GM21723 (cell line): ENCODE results near the gene THSD4.

Experiments used
- ATAC-seq: cut with Tn5 transposase; IDR thresholded peaks from one replicate; pipeline ENCODE4 v1.9.1; 2021; ENCODE audit warnings: mild to moderate bottlenecking, moderate library complexity; ENCODE audit not compliant: unreplicated experiment

Gene THSD4

DNA sequence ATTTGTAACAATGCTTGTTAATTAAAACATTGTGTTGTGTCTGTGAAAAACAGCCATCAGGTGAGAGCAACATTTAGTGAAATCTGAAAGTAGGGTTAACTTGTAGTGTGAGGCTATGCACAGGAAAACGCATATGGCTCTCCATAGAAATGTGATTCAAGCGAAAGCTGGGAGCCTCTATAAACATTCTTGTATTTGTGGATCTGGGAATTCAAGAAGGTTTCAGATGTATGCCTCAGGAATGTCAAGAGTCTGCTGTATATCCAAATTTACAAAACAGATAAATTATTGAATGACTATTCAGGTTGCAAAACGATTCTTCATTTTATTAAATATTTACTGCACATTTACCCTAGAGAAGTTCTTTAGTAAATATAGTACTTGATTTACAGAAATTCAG, 166.0 kb downstream of the THSD4 start:
- ATAC-seq, result no peak

DNA sequence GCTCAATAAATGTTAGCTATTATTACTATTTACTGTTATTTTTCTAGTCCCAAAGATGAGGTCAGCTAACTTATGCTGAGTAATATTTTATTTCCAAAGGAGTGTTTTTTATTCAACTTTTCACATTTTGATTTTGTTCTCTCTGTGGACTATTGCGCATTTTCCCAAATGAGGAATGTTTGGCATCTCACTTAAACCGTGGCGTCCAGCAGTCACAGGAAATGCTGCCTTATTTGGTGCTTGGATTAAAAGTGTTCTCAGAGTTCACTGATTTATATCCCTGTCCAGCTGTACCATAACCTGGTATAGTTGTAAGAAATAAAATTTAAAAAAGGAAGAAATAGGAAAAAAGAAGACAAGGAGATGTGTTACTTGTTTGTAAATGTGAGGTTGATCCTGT, 166.8 kb downstream of the THSD4 start:
- ATAC-seq, result no peak

DNA sequence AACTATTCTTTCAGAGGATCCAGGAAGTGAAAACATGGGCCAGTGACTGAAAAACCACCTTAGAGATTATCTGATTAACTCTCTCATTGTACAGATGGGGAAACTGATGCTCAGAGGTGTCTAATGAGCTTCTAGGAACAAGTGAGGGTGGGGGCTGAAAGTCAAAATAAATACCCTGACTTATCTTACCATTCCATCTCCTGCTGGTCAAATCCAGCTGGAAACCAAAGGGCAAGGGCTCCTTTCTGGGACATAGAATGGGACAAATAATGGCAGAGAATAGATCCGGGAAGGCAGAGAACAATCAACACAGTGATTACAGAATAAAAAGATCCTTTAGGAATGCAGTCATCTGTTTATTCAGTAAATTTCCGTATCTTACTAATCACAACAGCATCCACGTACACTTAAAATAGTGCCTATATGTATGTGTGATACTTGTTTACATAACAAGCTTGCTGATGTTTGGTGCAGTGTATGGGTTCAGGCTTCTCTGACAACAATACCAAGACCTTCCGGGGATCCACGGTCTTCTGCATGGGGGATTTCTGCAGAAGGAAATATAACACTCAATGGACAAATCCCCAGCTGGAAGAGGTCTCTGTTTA, 173.2 kb downstream of the THSD4 start:
- ATAC-seq, result no peak

DNA sequence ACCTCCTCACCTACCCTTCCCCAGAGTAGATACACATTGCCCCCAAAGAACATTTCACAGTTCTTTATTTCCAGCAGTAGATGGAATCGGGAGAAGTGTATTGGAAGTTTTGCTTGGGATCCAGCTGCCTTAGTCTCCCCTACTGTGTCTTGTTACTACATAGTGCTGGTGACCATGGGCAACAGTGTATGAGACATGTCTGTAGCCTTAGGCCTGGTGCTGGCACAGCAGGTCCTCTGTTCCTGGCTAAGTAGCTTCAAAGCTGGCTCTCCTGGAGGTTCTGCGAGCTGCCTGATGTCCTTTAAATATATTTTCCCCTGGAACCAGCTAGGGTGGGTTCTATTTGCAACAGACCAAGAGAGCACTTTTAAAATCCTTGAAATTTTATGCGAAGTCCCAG, 174.7 kb downstream of the THSD4 start:
- no peak for ATAC-seq

DNA sequence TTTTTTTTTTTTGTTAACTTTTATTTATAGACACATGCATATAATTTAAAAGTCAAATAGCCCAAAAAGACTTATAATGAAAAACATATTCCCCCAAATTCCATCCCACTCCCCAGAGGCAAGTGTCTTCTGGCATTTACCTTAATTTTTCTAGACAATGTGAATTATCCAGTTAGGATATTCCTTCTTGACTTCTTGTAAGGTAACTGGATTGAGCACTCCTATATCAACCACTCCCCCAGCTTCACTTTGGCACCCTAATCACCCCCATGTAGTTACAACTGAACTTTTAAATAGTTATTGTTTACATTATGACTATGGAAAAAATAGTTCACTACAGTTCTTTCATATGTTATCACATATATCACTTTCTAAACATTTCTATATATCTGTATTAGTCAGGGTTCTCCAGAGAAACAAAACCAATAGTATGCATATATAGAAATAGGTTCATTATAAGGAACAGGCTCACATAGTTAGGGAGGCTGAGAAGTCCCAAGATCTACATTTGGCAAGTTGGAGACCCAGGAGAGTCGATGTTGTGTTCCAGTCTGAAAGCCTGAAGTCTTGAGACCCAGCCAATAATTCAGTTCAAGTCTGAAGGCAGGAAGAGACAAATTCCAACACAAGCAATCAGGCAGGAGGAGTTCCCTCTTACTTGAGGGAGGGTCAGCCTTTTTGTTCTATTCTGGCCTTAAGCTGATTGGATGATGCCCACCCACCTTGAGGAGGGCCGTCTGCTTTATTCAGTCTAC, 175.8 kb downstream of the THSD4 start:
- no peak for ATAC-seq

DNA sequence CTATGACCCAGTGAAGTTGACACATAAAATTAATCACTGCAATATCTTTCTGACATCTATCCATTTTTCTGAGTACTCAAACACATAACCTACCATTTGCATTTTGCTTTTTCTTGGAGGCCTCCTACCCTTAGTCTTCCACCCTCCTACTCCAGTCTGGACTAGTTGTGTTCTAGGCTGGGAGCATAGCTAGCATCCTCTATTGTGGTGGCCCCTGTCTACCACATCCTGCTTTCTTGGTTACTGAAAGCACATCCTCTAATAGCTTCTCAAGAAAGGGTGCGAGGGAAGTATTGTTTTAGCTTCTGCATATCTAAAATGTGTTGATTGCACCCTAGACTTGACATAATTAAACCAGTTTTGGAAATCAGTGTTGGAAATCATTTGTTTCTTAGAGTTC, 176.5 kb downstream of the THSD4 start:
- ATAC-seq, result no peak

DNA sequence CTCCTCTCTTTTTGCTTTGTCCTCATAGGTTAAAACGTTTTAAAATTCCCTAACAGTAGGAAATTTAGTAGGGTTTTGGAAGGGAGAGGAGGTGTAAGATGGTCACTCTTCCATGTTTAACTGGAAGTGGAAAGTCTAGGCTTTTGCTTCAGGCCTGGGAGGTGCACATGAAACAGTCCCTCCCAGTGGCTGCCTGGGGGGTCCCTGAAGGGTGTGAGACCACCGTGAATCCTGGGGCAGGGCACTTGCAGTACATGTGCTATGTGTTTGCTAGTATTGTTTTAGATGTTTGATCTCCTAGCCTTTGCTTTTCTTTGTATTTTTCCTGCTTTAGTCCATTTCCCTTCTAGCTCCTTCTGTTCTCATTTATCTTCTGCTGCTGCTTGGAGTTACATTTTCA, 178.5 kb downstream of the THSD4 start:
- no peak for ATAC-seq

DNA sequence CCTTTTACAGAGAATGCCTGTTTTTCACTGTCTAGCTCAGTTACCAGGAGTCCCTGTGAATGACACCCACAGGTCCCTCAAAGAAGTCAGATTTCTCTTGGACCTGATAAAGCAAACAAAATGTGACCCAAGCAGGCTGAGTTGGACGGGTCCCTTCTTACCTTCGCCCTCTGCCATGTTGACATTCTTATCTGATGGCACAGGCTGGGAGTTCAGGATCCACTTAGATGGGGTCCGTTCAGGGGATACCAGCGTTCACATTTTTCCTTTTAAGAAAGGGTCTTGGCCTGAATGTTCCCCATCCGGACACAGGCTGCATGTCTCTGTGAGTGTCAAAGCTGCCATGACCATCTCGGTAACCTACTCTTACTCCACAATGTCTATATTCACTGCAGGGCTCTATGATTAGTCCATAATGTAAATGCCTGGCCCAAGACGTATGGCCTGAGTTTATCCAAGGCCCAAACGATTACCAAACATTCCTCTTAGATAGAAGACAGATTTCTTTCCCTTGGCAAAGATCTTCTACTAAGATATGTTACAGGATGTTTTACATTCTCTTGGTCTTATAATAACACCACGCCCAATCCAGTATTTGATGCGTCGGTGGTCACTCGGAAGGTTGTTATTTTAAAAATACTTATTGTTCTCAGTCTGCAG, 179.1 kb downstream of the THSD4 start:
- no peak for ATAC-seq

DNA sequence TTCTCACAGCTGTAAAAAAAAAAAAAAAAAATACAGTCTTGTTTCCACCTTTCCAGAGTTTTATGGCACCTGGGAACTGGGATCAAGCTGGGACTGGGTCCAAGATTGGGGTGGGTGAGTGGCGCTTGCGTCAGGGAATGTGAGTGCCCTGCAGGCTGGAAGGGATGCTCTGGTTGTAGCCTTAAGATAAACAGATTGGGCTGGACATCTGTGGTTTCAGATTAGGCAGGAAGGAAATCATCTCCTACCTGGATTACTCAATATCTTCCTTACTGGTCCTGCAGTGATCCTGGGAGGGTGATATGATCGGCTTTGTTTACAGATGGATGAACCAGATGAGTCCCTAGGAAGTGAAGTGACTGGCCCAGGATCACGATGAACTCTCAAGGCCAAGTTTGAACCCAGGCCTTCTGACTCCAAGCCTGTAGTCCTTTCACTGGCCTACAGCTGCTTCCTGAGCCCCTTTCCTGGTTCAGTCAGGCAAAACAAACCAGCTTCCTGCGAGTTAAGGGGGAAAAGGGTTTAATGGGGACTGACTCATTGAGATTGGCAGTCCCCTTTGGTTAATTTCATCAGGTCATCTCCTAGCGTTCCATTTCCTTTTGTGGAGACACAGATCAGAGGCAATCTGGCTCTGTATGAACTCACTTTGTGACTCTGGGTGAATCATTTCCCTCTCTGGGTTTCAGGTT, 179.8 kb downstream of the THSD4 start:
- ATAC-seq, result no peak

DNA sequence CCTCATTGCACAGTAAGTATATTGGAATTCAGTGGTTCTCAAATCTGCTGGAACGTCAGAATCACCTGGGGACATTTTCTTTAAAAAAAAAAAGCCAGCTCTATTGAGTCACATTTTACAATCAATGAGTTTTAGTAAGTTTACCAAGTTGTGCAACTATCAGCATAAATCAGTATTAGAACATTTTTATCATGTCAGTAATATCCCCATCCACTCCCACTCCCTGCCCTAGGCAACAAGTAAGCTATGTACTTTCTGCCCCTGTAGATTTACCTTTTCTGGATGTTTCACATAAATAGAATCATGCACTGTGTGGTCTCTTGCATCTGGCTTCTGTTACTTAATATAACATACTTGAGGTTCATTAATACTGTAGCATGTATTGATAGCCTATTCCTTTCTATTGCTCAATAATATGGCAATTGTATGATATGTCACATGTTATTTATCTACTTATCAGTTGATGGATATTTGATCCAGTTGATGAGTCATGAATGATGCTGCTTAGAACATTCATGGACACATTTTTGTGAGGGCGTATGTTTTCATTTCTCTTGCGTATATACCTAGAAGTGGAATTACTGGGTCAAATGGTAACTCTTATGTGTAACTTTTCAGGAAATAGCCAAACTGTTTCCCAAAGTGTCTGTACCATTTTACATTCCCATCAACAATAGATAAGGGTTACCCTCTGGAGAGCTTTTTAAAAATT, 180.5 kb downstream of the THSD4 start:
- no peak for ATAC-seq

DNA sequence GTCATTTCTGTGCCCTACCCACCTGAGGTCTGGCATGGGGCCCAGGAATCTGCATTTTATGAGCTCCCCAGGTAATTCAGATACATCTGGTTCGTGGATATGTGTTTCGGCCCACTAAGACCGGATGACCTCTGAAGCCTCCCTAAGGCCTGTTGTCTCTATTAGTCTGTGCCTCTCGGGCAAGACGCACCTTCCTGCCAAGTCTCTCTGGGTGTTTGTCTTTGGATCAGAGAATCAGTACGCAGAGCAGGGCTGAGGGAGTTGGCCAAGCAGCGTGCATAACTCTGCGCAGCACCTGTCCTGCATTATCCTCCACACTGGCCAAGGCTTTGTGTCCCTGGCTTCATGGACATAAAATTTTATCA, 181.0 kb downstream of the THSD4 start:
- no peak for ATAC-seq

DNA sequence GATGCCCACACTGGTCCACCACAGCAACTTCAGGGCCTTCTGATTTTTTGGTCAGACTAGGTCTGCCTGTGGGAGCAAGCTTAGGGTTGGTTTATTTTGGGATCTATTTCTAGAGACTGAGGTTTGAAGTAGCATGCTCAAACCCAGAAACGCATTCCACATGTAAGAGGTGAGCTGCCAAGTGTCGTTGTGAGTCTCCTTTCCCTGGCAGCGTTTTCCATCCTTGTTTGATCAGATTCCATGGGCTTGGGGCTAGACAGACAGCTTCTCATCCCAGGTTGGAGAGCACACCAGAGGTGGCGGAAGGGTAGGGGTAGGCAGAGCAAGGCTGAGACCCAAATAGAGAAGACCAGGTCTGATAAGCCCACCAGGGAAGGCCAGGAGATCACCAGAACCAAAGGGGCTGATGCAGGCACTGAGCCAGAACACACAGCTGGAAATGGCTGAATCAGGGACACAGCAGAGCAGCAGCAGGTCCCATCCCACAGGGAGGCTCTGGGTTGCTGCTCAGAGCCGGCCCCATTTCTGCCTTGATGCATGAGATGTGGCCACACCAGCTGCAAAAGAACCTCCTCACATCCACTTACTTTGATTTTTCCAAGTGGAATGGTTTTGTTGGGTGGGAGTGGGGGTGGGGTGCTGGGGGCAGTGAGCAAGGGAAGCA, 186.8 kb downstream of the THSD4 start:
- no peak for ATAC-seq

DNA sequence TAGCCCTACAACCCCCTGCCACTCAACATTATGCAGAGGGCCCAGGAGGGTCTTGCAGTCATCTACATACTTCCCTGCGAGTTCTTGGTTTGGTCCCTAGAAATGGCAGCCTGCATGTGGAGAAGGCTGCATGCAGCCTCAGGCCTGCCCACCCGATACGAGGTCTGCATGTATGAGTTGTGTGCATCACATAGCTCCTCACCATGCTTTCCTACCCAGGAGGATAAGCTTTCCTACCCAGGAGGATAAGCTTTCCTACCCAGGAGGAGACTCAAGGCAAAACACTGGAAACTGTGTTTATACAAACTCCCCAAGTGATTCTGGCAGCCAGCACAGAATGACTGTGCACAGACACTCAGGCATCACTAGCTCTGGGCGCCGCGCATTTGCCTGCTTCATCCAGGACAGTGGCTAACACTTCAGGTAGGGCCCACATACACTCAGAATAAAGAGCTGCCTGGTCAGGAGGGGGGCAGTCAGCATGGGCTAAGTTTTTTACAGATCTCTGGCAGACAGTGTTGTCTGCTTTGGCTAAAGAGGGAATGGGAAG, 187.7 kb downstream of the THSD4 start:
- ATAC-seq, result no peak

DNA sequence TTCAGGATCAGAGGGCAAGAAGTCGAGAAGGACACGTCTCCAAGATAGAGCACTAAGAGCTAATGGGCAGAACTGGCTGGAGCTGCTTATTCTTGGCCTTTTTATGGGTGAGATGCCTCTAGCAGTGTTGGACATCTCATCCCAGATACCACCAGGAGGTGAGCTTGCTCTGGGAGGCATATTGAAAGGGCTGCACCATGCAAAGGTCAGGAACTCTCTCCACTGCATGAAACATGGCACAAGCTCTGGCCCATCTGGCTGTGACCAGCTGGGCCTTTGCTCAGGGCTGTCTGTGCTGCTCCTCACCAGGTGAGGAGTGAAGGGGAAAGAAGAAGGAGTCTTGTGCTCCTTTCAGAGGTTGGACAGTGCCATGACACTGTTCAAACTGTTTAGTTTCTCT, 188.7 kb downstream of the THSD4 start:
- ATAC-seq, result no peak

DNA sequence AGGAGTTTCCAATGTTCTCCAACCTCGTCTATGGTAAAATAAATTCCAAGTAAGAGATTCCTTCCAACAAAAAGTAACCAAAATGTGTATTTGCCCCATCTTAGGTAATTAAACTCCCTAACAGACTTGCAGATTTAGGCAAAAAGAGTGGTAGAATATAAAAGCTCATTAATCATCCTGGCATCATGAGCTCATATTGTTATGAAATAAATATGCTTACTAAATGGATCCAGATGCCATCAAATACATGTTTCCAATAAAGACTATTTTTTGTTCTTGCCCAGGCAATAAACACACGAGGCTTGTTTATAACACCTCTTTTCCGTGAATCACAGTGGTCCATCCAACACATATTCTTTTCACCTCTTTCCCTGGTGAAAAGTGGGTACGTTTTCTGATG, 189.4 kb downstream of the THSD4 start:
- no peak for ATAC-seq

DNA sequence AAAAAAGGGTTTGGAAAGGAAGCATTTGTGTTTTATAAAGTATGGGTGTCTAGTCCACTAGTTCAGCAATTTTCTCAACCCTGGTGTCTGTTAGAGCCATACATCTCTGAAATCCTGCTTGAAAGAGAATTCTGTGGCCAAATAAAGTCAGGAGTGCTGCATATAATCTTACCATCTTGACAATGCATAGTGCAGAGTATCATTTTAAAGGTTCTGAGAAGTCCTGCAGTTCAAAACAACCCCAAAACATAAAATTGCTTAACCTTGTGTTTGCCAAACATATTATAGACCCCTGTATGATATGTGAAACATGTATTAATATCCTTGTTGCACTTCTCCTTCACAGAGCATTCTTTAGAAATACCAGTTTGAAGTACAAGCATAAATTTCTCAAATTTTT, 191.3 kb downstream of the THSD4 start:
- ATAC-seq, result no peak

DNA sequence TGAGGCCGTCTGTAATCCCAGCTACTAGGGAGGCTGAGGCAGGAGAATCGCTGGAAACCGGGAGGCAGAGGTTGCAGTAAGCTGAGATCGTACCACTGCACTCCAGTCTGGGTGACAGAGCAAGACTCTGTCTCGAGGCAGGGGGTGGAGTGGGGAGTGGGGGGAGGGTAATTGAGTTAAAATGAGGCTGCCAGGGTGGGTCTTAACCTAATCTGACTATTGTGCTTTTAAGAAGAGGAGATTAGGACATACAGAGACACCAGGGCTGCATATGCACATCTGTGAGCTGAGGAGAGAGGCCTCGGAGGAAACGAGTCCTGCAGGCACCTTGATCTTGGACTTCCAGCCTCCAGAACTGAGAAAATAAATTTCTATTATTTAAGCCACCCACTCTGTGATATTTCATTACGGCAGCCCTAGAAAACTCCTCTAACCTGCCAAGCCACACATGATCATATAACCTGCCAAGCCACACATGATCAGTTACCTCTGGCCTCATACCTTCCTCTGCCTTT, 197.0 kb downstream of the THSD4 start:
- no peak for ATAC-seq

DNA sequence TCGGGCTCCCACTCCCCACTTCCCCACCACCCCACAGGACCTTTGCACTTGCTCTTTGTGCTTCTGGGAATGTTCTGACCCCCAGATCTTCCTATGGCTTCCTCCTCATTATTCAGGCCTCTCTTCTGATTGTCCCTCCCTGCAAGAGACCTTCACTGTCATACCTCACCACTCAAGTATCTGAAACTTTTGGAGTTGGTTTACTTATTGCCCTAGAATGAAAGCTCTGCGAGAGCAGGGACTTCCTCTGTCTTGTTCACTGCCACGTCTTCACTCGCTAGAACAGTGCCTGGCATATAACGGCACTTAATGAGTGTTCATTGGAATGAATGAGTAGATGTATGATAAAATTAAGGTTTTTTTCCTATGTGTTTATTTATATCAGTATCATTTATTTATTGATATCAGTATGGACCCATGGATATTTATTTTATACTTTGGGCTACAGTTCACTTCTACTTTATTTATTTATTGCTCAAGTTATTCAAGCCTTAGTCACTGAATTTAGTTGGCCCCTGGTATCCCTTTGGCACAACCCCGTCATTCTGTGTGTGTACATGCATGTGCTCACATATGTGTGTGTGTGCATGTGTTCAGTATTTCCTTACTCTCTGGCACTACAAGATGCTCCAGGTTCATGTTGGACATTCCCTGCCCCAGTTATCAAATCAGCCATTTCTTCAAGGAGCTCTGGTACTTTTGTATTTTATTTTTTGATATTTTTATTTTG, 197.6 kb downstream of the THSD4 start:
- ATAC-seq, result no peak

DNA sequence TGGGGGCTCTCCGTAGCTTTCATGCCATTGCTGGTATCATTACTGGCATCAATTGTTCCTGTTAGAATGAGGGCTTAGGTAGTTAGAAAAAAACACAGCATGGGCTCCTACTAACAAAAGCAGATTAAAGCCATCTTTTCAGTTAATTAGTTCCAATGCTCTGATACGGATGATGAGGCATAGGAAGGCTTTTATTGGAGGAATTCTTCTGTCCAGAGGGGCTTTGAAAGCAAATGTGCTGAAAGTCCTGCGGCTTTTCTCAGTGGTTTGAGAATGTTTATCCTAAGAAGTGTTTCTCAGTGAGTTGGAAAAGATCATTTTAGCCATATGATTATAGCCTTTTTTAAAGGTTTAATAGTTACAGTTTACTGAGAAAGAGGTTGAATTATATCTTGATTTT, 198.5 kb downstream of the THSD4 start:
- ATAC-seq, result no peak
